Fibroblast of skin of left quadriceps (primary cell): Measurements from ENCODE around the gene AFAP1L2.

Experiments used
- DNase-seq, 2 experiments: peaks; one replicate each; pipeline ENCODE4 v3.0.0-alpha.2; 2013; ENCODE audit warnings: low read depth in 2 of 2

The AFAP1L2 gene

GRCh38 chr10:114404171-114405010, at the start of gene AFAP1L2:
TSS of gene AFAP1L2 (minus strand) at chr10:114404502. CDS start at chr10:114404455, 47 bp downstream.
- DNase-seq, result no peak

DNA sequence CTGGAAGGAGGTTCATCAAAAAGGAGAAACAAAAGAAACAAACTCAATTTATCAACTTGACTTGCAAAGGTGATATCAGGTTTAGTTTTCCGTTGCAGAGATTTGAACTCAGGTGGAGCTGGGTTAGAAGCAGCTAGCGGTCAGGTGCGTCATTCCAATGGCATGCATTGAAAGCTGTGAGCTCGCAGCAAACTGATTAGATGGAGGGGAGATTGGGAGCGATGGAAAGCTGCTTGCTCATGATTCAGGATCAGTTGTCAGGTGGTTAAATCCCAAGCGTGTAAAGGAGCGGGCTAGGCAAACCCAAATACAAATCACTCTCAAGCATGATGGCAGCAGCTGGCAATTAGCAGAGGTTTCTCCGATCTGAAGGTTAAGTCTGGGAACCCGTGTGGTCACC, 49.3 kb upstream of the AFAP1L2 start:
- DNase-seq, result no peak

- no peak for DNase-seq
These were observed 44.6 kb upstream of the AFAP1L2 start for GRCh38 chr10:114448897-114449296.

DNA sequence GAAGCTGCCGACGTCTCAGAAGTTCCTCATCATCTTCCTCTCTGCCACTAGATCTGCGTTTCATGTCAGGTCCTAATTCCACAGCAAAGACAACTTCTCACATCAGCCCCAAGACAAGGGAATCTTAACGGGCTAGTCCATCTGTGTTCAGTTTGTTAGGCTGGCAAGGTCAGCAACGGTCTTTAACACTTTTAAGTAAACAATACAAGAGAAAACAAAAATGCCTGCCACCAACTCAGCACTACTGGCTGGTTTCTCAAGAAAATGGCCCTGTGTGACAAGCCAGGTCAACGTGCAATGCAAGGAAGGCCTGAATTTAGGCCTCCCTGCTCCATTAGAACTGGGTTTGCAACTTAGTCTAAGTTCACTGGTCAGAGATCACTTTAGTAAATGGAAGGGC, 41.0 kb upstream of the AFAP1L2 start:
- no peak for DNase-seq

DNA sequence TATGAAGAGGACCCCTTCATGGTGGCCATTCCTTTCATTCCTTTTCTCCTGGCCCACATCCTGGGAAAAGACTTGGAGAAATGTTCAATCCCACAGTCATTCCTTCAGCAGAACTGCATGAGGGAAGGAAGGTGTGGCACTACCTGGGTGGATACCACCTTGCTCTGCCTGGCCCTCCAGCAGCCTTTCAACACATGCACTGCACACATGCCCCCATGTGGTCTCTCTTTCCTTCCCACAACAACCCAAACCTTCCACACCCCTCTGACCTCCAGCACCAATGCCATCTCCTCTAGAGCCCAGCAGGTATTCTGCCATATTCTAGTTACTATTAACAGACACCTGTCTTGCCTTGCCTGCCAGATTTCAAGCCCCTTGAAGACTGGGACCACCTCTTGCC, 40.5 kb upstream of the AFAP1L2 start:
- no peak for DNase-seq

- no peak for DNase-seq
These were observed 37.9 kb upstream of the AFAP1L2 start for GRCh38 chr10:114442091-114442630.

GRCh38 chr10:114441107-114441506, 36.8 kb upstream of the AFAP1L2 start:
- no peak for DNase-seq

- no peak for DNase-seq
These were observed 33.4 kb upstream of the AFAP1L2 start for GRCh38 chr10:114437473-114438292.

GRCh38 chr10:114436941-114437340, 32.6 kb upstream of the AFAP1L2 start:
- no peak for DNase-seq

- DNase-seq, result no peak
These were observed 28.3 kb upstream of the AFAP1L2 start for GRCh38 chr10:114432566-114433093.

- DNase-seq, result no peak
These were observed 27.3 kb upstream of the AFAP1L2 start for GRCh38 chr10:114431414-114432135.

GRCh38 chr10:114430688-114431413, 26.5 kb upstream of the AFAP1L2 start:
- DNase-seq, result no peak

DNA sequence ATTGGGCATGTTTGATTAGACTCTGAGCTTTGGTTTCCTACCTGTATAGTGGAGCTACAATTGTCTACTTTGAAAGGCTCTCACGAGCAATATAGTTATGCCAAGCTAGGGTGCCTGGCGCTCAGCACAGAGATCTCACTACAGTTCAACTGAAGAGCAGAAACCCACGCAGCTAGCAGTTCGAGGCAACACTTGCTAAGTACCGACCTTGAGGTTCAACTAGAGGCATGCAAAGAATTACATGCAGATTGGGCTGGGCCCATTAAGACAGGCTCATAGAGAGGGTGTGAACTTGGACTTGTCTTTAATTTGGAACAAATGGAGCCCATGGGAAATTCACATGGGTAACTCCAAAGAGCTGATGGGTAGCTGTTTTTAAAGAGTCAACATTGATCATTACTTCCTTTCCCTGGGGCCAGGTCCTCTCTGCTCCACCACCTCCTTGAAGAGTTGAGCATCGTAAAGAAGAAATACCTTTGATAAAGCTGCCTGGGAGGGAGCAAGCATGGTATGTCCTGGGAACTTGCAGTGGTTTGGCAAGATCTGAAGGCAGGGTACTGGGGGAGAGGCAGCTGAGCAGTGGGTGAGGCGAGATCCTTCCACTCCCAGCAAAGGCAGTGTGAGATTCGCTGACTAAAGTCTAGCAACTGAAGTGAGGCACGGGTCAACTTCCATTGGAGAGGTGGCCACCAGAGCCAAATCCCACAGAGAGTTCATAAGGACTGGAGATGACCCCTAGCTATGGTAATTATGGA, 25.5 kb upstream of the AFAP1L2 start:
- DNase-seq, result no peak

DNA sequence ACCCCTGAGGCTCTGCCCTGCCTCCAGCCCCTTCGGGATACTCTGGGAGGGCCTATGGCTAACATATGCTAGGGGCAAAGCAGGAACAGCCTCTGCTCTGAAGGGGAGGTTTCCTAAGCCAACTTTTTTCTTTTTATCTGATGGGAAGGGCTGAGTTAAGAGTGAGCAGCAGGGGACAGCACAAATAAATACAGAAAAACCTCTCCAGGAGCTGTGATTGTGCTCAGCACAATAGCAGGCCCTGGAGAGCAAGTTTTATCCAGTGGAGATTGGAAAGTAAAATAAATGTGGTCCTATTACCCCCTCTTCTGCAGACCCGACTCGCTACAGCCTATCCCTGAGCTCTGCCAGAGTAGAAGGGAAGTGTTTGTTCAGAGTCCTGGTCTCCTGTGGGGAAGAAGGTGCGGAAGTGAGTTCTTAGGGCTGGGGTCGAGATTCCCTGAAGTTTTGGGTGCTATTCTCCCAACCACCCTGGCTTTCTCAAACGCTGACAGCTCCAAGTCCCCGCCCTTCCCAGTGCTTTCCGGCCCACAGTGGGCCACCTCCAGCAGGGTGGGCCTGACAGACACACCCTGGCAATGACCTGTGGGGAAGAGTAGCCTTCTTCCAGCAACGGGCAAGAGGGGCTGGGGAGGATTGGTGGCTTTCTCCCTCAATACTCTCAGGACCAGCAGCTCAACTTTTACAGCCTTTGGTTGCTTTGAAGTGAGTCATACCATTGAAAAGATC, 23.0 kb upstream of the AFAP1L2 start:
- no peak for DNase-seq

GRCh38 chr10:114426476-114426875, 22.2 kb upstream of the AFAP1L2 start:
- DNase-seq, result no peak

DNA sequence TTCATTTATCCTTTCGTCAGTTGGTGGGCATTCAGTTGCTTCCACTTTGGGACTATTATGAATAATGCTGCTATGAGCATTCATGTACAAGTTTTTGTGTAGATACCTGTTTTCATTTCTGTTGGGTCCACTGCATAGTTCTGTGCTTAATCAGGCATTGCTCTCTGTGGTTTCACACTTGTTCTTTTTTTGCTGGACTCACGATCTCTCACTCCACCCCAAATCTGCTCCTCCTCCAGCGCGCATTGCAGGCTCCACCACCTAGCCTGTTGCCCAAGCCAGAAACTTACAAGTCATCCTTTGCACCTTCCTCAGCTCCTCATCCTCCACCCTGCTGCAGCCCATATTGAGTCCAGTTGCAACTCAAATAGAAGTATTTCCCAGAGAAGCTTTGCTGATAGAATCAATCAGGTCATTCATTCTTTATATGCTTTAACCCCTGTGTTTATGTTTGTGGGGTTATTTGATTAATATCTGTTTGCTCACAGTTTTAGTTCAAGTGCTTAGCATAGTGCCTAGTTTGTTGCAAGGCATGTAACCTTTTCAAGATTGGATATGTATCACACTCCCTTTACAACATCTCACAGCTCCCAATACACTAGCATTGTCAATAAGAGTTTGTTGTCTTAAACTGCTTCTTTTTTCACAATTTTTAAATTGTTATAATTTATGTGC, 16.6 kb upstream of the AFAP1L2 start:
- DNase-seq, result no peak

GRCh38 chr10:114418109-114418508, 13.8 kb upstream of the AFAP1L2 start:
- no peak for DNase-seq

DNA sequence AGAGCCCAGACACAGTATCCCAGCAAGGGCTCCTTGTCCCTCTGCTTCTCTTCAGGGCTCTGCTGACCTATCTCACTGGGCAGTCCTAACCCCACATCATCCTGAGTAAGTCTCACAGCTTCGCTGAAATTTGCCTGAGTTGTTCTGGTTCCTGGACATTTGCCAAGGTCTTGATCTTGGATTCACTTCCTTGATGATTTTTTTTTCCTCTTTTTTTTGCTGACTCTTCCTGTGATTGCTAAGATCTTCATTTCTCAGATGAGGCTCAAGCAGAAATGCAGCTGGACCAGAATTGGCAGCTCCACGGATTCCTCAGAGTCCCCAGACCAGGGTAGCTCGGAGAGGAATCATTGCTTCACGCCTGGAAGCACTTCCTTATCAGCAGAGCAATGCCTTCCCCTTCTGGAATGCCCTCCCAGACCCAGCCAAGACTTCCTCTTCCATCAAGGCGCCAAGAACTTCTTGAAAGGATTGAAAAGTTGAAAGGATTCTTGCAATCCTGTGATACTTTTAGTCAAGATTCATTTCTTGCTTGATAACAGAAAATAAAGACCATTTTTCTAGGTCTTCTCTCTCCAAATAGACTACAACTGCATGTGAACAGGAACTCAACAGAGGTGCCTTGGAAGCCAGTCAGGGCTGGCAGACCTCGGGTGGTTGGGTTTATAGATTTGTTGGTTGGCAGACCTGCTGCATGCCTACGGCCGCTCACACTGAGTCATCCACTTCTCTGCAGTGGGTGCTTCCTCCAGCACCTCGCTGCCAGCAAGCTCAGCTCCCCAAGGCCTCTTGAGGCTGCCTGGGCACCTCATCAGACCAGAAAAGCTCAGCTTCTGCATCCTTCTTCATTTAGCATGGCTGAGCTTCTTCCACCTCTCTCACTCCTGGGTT, 8.8 kb upstream of the AFAP1L2 start:
- no peak for DNase-seq
